HuH-7 (cell line): Measurements from ENCODE around the gene STYK1.

ENCODE experiments used
- DNase-seq: peaks from one replicate; pipeline ENCODE4 v3.0.0; 2011; ENCODE audit warnings: low spot score

STYK1 gene

GRCh38 chr12:10673659-10674384 is at the start of gene STYK1:
TSS of gene STYK1 (minus strand) at chr12:10674052. CDS start at chr12:10634618, 39,434 bp downstream.
- DNase-seq: peak; percentile 67

GRCh38 chr12:10722905-10723746 is 49.3 kb upstream of the STYK1 start, which contains the start of gene YBX3:
TSS of gene YBX3 (minus strand) at chr12:10723323. CDS start at chr12:10723111, 212 bp downstream.
- DNase-seq: peak; percentile 86

- DNase-seq: peak; percentile 44
Observed at GRCh38 chr12:10722502-10722904, 48.7 kb upstream of the STYK1 start.

- peak; percentile 60 for DNase-seq
Observed at GRCh38 chr12:10721651-10722501, 48.0 kb upstream of the STYK1 start.

- DNase-seq: no peak
Observed at GRCh38 chr12:10720974-10721650, 47.3 kb upstream of the STYK1 start.

GRCh38 chr12:10719482-10719881 is 45.6 kb upstream of the STYK1 start:
- no peak for DNase-seq

GRCh38 chr12:10718279-10718821 is 44.5 kb upstream of the STYK1 start:
- no peak for DNase-seq

- DNase-seq: no peak
Observed at GRCh38 chr12:10717410-10717809, 43.6 kb upstream of the STYK1 start.

- DNase-seq: no peak
Observed at GRCh38 chr12:10716704-10717315, 43.0 kb upstream of the STYK1 start.

GRCh38 chr12:10716277-10716676 is 42.4 kb upstream of the STYK1 start:
- DNase-seq: no peak

GRCh38 chr12:10715491-10715890 is 41.6 kb upstream of the STYK1 start:
- no peak for DNase-seq

GRCh38 chr12:10709808-10710207 is 36.0 kb upstream of the STYK1 start:
- no peak for DNase-seq

GRCh38 chr12:10708862-10709261 is 35.0 kb upstream of the STYK1 start:
- no peak for DNase-seq

GRCh38 chr12:10705655-10706054 is 31.8 kb upstream of the STYK1 start:
- no peak for DNase-seq

GRCh38 chr12:10701843-10702242 is 28.0 kb upstream of the STYK1 start:
- no peak for DNase-seq

GRCh38 chr12:10701131-10701681 is 27.4 kb upstream of the STYK1 start:
- no peak for DNase-seq

- no peak for DNase-seq
Observed at GRCh38 chr12:10700581-10700980, 26.7 kb upstream of the STYK1 start.

GRCh38 chr12:10697862-10698261 is 24.0 kb upstream of the STYK1 start:
- DNase-seq: no peak

- no peak for DNase-seq
Observed at GRCh38 chr12:10697156-10697555, 23.3 kb upstream of the STYK1 start.

- DNase-seq: no peak
Observed at GRCh38 chr12:10690906-10691305, 17.1 kb upstream of the STYK1 start.

- DNase-seq: no peak
Observed at GRCh38 chr12:10689146-10689545, 15.3 kb upstream of the STYK1 start.
